Stimulated activated memory B cell treated with anti-CD40 and anti-IgM and Interleukin-4, amounts not matched to agents 10 μg/mL and 1 μg/mL and 100 μg/mL, for 72 hours (primary cell): ENCODE measurements around the gene SNAI3.

Experiments
- ATAC-seq: fragments of 150-1000 bp; cut with Tn5 transposase; 2 replicates; pipeline ENCODE4 v1.10.0; 2021
- H3K27ac Mint-ChIP-seq: one replicate; pipeline ENCODE4 v1.8.0; 2022; ENCODE audit warnings: mild to moderate bottlenecking, mixed read lengths
- H3K27me3 Mint-ChIP-seq: one replicate; pipeline ENCODE4 v1.8.0; 2022; ENCODE audit warnings: mixed read lengths
- H3K36me3 Mint-ChIP-seq: one replicate; pipeline ENCODE4 v1.8.0; 2022; ENCODE audit warnings: mixed read lengths
- H3K4me1 Mint-ChIP-seq: one replicate; pipeline ENCODE4 v1.8.0; 2022; ENCODE audit warnings: mixed read lengths
- H3K4me3 Mint-ChIP-seq: one replicate; pipeline ENCODE4 v1.8.0; 2022; ENCODE audit warnings: mild to moderate bottlenecking, moderate library complexity, mixed read lengths
- H3K9me3 Mint-ChIP-seq: one replicate; pipeline ENCODE4 v1.8.0; 2022; ENCODE audit warnings: mixed read lengths

Gene SNAI3

GRCh38 chr16:88657371-88657770 lies 28.9 kb downstream of the SNAI3 start:
- no peak overlapping the region for H3K4me3 Mint-ChIP-seq
- H3K36me3 Mint-ChIP-seq = peaks cover 34% of the 10 kb centered on the region
- no peaks in the 10 kb centered on the region for H3K27me3 Mint-ChIP-seq
- peaks cover 30% of the 10 kb centered on the region for H3K4me1 Mint-ChIP-seq
- no peak overlapping the region for H3K27ac Mint-ChIP-seq
- H3K9me3 Mint-ChIP-seq = no peaks in the 10 kb centered on the region
- ATAC-seq = no peak

- Mint-ChIP-seq H3K36me3 (peaks cover 34% of the 10 kb centered on the region), H3K27ac (no peak overlapping the region), H3K27me3 (no peaks in the 10 kb centered on the region), H3K4me1 (peaks cover 30% of the 10 kb centered on the region), H3K9me3 (no peaks in the 10 kb centered on the region), H3K4me3 (no peak overlapping the region)
- ATAC-seq = no peak
Observed at GRCh38 chr16:88656291-88656980, 29.9 kb downstream of the SNAI3 start.

- peaks cover 28% of the 10 kb centered on the region for H3K4me1 Mint-ChIP-seq
- no peaks in the 10 kb centered on the region for H3K9me3 Mint-ChIP-seq
- no peak overlapping the region for H3K4me3 Mint-ChIP-seq
- no peak overlapping the region for H3K27ac Mint-ChIP-seq
- no peaks in the 10 kb centered on the region for H3K27me3 Mint-ChIP-seq
- peaks cover 34% of the 10 kb centered on the region for H3K36me3 Mint-ChIP-seq
- no peak for ATAC-seq
Observed at GRCh38 chr16:88655733-88656281, 30.5 kb downstream of the SNAI3 start.

GRCh38 chr16:88655053-88655732 lies 31.1 kb downstream of the SNAI3 start:
- H3K27ac Mint-ChIP-seq = no peak overlapping the region
- no peaks in the 10 kb centered on the region for H3K9me3 Mint-ChIP-seq
- no peak for ATAC-seq
- H3K4me1 Mint-ChIP-seq = peaks cover 27% of the 10 kb centered on the region
- H3K4me3 Mint-ChIP-seq = no peak overlapping the region
- H3K36me3 Mint-ChIP-seq = peaks cover 34% of the 10 kb centered on the region
- no peaks in the 10 kb centered on the region for H3K27me3 Mint-ChIP-seq

- no peak overlapping the region for H3K4me3 Mint-ChIP-seq
Observed at GRCh38 chr16:88654363-88655052, 31.8 kb downstream of the SNAI3 start.

GRCh38 chr16:88653596-88654362 lies 32.5 kb downstream of the SNAI3 start:
- Mint-ChIP-seq H3K27ac (peak overlapping the region; percentile 85), H3K4me1 (peaks cover 33% of the 10 kb centered on the region), H3K36me3 (peaks cover 36% of the 10 kb centered on the region), H3K4me3 (no peak overlapping the region), H3K27me3 (no peaks in the 10 kb centered on the region), H3K9me3 (no peaks in the 10 kb centered on the region)
- no peak for ATAC-seq

More at GRCh38 chr16:88654363-88655052, 31.8 kb downstream of the SNAI3 start:
- Mint-ChIP-seq H3K9me3 (no peaks in the 10 kb centered on the region), H3K27ac (peak overlapping the region; percentile 12), H3K27me3 (no peaks in the 10 kb centered on the region), H3K36me3 (peaks cover 34% of the 10 kb centered on the region), H3K4me1 (peaks cover 29% of the 10 kb centered on the region)
- no peak for ATAC-seq

- no peak for ATAC-seq
- Mint-ChIP-seq H3K27me3 (no peaks in the 10 kb centered on the region), H3K4me1 (peaks cover 36% of the 10 kb centered on the region), H3K9me3 (no peaks in the 10 kb centered on the region), H3K4me3 (no peak overlapping the region), H3K36me3 (peaks cover 33% of the 10 kb centered on the region), H3K27ac (peak overlapping the region; percentile 85)
Observed at GRCh38 chr16:88653101-88653500, 33.2 kb downstream of the SNAI3 start.

GRCh38 chr16:88652762-88653063 lies 33.6 kb downstream of the SNAI3 start:
- H3K27me3 Mint-ChIP-seq = no peaks in the 10 kb centered on the region
- peaks cover 40% of the 10 kb centered on the region for H3K4me1 Mint-ChIP-seq
- peak overlapping the region; percentile 85 for H3K27ac Mint-ChIP-seq
- no peaks in the 10 kb centered on the region for H3K9me3 Mint-ChIP-seq
- H3K4me3 Mint-ChIP-seq = no peak overlapping the region
- ATAC-seq = no peak
- H3K36me3 Mint-ChIP-seq = peaks cover 33% of the 10 kb centered on the region

GRCh38 chr16:88651989-88652761 lies 34.1 kb downstream of the SNAI3 start:
- Mint-ChIP-seq H3K27me3 (no peaks in the 10 kb centered on the region), H3K4me3 (peak overlapping the region; percentile 89), H3K9me3 (no peaks in the 10 kb centered on the region), H3K36me3 (peaks cover 33% of the 10 kb centered on the region), H3K27ac (peak overlapping the region; percentile 85), H3K4me1 (peaks cover 46% of the 10 kb centered on the region)
- no peak for ATAC-seq

- Mint-ChIP-seq H3K4me3 (peak overlapping the region; percentile 89), H3K27ac (peak overlapping the region; percentile 85), H3K4me1 (peaks cover 52% of the 10 kb centered on the region), H3K9me3 (no peaks in the 10 kb centered on the region), H3K36me3 (peaks cover 29% of the 10 kb centered on the region), H3K27me3 (no peaks in the 10 kb centered on the region)
- ATAC-seq = peak; percentile 93
Observed at GRCh38 chr16:88651276-88651988, 34.9 kb downstream of the SNAI3 start.

- H3K9me3 Mint-ChIP-seq = no peaks in the 10 kb centered on the region
- peaks cover 24% of the 10 kb centered on the region for H3K36me3 Mint-ChIP-seq
- no peaks in the 10 kb centered on the region for H3K27me3 Mint-ChIP-seq
- ATAC-seq = peak; percentile 92
- H3K27ac Mint-ChIP-seq = peak within 1 kb of the TSS; percentile 85
- H3K4me3 Mint-ChIP-seq = peak within 1 kb of the TSS; percentile 89
- peaks cover 57% of the 10 kb centered on the region for H3K4me1 Mint-ChIP-seq
Observed at GRCh38 chr16:88650749-88651275, 35.5 kb downstream of the SNAI3 start, which contains the start of gene CYBA. Gene CYBA, minus strand, starts transcription at chr16:88651053. Its CDS starts 40 bp downstream, at chr16:88651013.

GRCh38 chr16:88649924-88650748 lies 36.2 kb downstream of the SNAI3 start:
- H3K36me3 Mint-ChIP-seq = peaks cover 28% of the 10 kb centered on the region
- peak; percentile 32 for ATAC-seq
- peak overlapping the region; percentile 85 for H3K27ac Mint-ChIP-seq
- H3K27me3 Mint-ChIP-seq = no peaks in the 10 kb centered on the region
- no peaks in the 10 kb centered on the region for H3K9me3 Mint-ChIP-seq
- peak overlapping the region; percentile 89 for H3K4me3 Mint-ChIP-seq
- peaks cover 62% of the 10 kb centered on the region for H3K4me1 Mint-ChIP-seq
